GM12878 (cell line): ENCODE measurements around the gene CD163. TPM values are rescaled to one million over a fixed set of nuclear protein-coding genes. Genes with fewer than 3 reads are reported as not detected.

ENCODE experiments used
- ATAC-seq: fragments of 200-7000 bp; cut with Tn5 transposase; 3 replicates; pipeline ENCODE4 v1.9.1; 2020; ENCODE audit warnings: mild to moderate bottlenecking, moderate library complexity
- BruUV-seq: library from RNA; stranded (reverse); fragments of 400-500 nt; replicated peaks from 2 replicates; lab custom pipeline; 2021; lab: Mats Ljungman, UMichigan
- CTCF ChIA-PET: fragments of 300-600 bp; sonication (Branson Sonifier 250); formaldehyde crosslinking; extraction: SDS; loops from one replicate; lab custom pipeline; 2021; ENCODE audit warnings: inconsistent platforms; lab: Yijun Ruan, JAX
- POLR2A ChIA-PET: fragments of 350-600 bp; formaldehyde crosslinking; extraction: SDS; loops from one replicate; lab custom pipeline; 2021; ENCODE audit warnings: inconsistent platforms; lab: Charles Lee
- RAD21 ChIA-PET: fragments of 300-600 bp; sonication (Branson Sonifier 250); formaldehyde crosslinking; loops from one replicate; lab custom pipeline; 2023; ENCODE audit warnings: antibody characterized with exemption; ENCODE audit not compliant: unreplicated experiment; lab: Charles Lee
- SMC1A ChIA-PET: fragments of 300-600 bp; sonication (Branson Sonifier 250); formaldehyde crosslinking; loops from one replicate; lab custom pipeline; 2023; ENCODE audit not compliant: unreplicated experiment, uncharacterized antibody; lab: Charles Lee
- DNase-seq: peaks from one replicate; pipeline ENCODE4 v3.0.0-alpha.2; 2011; ENCODE audit warnings: low read depth, low spot score
- FAIRE-seq: peaks from 3 replicates; lab custom pipeline; 2011; peaks lifted over from hg19 to GRCh38; lab: Jason Lieb, UNC
- H2AFZ ChIP-seq: 2 replicates; pipeline ENCODE4 v1.6.0; 2011; ENCODE audit warnings: low read depth, low read length, control low read depth; ENCODE audit not compliant: control insufficient read depth
- H3K27ac ChIP-seq: 2 replicates; pipeline ENCODE4 v1.5.1; 2011; ENCODE audit warnings: control low read depth; ENCODE audit not compliant: control insufficient read depth, insufficient read depth
- H3K27me3 ChIP-seq, 2 experiments: replicated peaks in 1 of 2; 2 replicates each; pipeline versions ENCODE4 v1.6.0 to v1.6.1; 2011; ENCODE audit warnings: low read length in 1 of 2; ENCODE audit not compliant: control insufficient read depth in 2 of 2, insufficient read depth in 2 of 2
- H3K36me3 ChIP-seq, 2 experiments: 2 replicates each; pipeline ENCODE4 v1.5.1; 2011; ENCODE audit warnings: low read length in 1 of 2; ENCODE audit not compliant: control insufficient read depth in 2 of 2, insufficient read depth in 2 of 2
- H3K4me1 ChIP-seq: 2 replicates; pipeline ENCODE4 v1.6.1; 2011; ENCODE audit warnings: mild to moderate bottlenecking, low read length, moderate library complexity, mixed read lengths; ENCODE audit not compliant: control insufficient read depth, insufficient read depth
- H3K4me2 ChIP-seq: 2 replicates; pipeline ENCODE4 v1.6.0; 2011; ENCODE audit warnings: control low read depth; ENCODE audit not compliant: control insufficient read depth, insufficient read depth
- H3K4me3 ChIP-seq: fragments of 200-600 bp; sonication (generic); 2 replicates; pipeline ENCODE4 v1.5.1; 2016
- H3K79me2 ChIP-seq: 2 replicates; pipeline ENCODE4 v1.6.0; 2011; ENCODE audit warnings: low read length; ENCODE audit not compliant: control insufficient read depth, insufficient read depth
- H3K9ac ChIP-seq: 2 replicates; pipeline ENCODE4 v1.8.0; 2011; ENCODE audit warnings: low read length, control low read depth, mixed read lengths; ENCODE audit not compliant: control insufficient read depth, insufficient read depth
- H3K9me3 ChIP-seq: replicated peaks from 3 replicates; pipeline ENCODE4 v1.5.1; 2011; ENCODE audit warnings: mild to moderate bottlenecking, low read length; ENCODE audit not compliant: control insufficient read depth, insufficient read depth
- H4K20me1 ChIP-seq: 2 replicates; pipeline ENCODE4 v1.6.0; 2011; ENCODE audit not compliant: control insufficient read depth, insufficient read depth
- BRCA1 ChIP-seq: IDR thresholded peaks from 2 replicates; pipeline ENCODE4 v1.6.1; 2011; ENCODE audit warnings: low read depth, low read length, improper control_type of control experiment
- CTCF ChIP-seq, 3 experiments: IDR thresholded peaks in 2 of 3; conservative IDR thresholded peaks in 1 of 3; 2 replicates each; pipeline ENCODE4 v1.5.1; 2011; ENCODE audit warnings: low read depth in 3 of 3, low read length in 3 of 3, mild to moderate bottlenecking in 3 of 3, control low read depth in 2 of 3, moderate library complexity in 2 of 3, inconsistent platforms in 1 of 3, mixed read lengths in 1 of 3; ENCODE audit not compliant: control insufficient read depth in 2 of 3, insufficient read depth in 1 of 3; ENCODE audit errors: extremely low read depth in 1 of 3
- ETV6 ChIP-seq, 2 experiments: fragments of 450-650 bp in 1 of 2; IDR thresholded peaks in 1 of 2; conservative IDR thresholded peaks in 1 of 2; 2 replicates each; pipeline ENCODE4 v1.6.1; 2014; ENCODE audit warnings: antibody characterized with exemption in 1 of 2, borderline replicate concordance in 1 of 2, low read depth in 1 of 2, mild to moderate bottlenecking in 1 of 2, moderate library complexity in 1 of 2
- EZH2 ChIP-seq: IDR thresholded peaks from 2 replicates; pipeline ENCODE4 v1.6.1; 2012; ENCODE audit warnings: low read depth, mild to moderate bottlenecking, control low read depth, inconsistent platforms, low read length, borderline replicate concordance; ENCODE audit not compliant: control insufficient read depth
- KDM1A ChIP-seq: fragments of 200-600 bp; sonication (generic); IDR thresholded peaks from 2 replicates; pipeline ENCODE4 v1.6.1; 2016; ENCODE audit warnings: borderline replicate concordance
- MYB ChIP-seq: fragments of 150-350 bp; IDR thresholded peaks from 2 replicates; pipeline ENCODE4 v1.6.1; 2014; ENCODE audit warnings: mild to moderate bottlenecking, low read depth, low read length, borderline replicate concordance
- in situ Hi-C: fragments of 300-500 bp; cut with MboI; formaldehyde crosslinking; loops from 9 replicates; pipeline ENCODE4 v1.14.3; 2018; ENCODE audit warnings: mixed read lengths
- intact Hi-C: fragments of 100-400 bp; cut with micrococcal nuclease; formaldehyde crosslinking; loops from one replicate; pipeline ENCODE4 v1.14.2; 2022; ENCODE audit not compliant: unreplicated experiment
- polyA plus RNA-seq, 11 experiments: library from polyadenylated mRNA; depleted of rRNA in 4 of 11; unstranded in 6 of 11; stranded (reverse) in 5 of 11; fragments of >200 nt; fragmentation: Nextera tagmentation in 4 of 11; fragmentation: Illumina TruSeq in 1 of 11; extraction: Ambion mirVana in 4 of 11; extraction: Trizol in 1 of 11; gene quantifications; 1 replicate in 1 of 11; 2 replicates in 10 of 11; pipeline versions ENCODE4 v1.2.1 to v1.2.3, GENCODE V29; 2011 to 2016; ENCODE audit warnings: inconsistent platforms in 2 of 11, missing spikeins in 2 of 11, low read depth in 1 of 11
- total RNA-seq, 4 experiments: library from RNA; depleted of rRNA in 3 of 4; stranded (reverse); fragments of >200 nt in 3 of 4; fragmentation: Illumina TruSeq in 1 of 4; extraction: Trizol in 1 of 4; gene quantifications; 2 replicates each; pipeline versions ENCODE4 v1.2.1 to v1.2.3, GENCODE V29; 2013 to 2021
- TF ChIP-seq, protein P1 (sequence below): fragments of 450-650 bp; IDR thresholded peaks from 2 replicates; pipeline ENCODE4 v1.6.1; 2017; ENCODE audit warnings: antibody characterized with exemption, mild to moderate bottlenecking, moderate library complexity

The CD163 gene
- total and polyA plus RNA-seq, 10 of the 15 experiments (the other 5 are each of a cell fraction or from before 2014, with no cell fraction given) = 0.74 TPM; not detected in 9

GRCh38 chr12:7434670-7435069 is 68.9 kb downstream of the CD163 start:
- no peaks in the 10 kb centered on the region for H3K27me3 ChIP-seq
- H3K9ac ChIP-seq = no peak overlapping the region
- DNase-seq = no peak
- ATAC-seq = no peak
- no TSS peak for BruUV-seq
- TF ChIP-seq, protein P1, sequence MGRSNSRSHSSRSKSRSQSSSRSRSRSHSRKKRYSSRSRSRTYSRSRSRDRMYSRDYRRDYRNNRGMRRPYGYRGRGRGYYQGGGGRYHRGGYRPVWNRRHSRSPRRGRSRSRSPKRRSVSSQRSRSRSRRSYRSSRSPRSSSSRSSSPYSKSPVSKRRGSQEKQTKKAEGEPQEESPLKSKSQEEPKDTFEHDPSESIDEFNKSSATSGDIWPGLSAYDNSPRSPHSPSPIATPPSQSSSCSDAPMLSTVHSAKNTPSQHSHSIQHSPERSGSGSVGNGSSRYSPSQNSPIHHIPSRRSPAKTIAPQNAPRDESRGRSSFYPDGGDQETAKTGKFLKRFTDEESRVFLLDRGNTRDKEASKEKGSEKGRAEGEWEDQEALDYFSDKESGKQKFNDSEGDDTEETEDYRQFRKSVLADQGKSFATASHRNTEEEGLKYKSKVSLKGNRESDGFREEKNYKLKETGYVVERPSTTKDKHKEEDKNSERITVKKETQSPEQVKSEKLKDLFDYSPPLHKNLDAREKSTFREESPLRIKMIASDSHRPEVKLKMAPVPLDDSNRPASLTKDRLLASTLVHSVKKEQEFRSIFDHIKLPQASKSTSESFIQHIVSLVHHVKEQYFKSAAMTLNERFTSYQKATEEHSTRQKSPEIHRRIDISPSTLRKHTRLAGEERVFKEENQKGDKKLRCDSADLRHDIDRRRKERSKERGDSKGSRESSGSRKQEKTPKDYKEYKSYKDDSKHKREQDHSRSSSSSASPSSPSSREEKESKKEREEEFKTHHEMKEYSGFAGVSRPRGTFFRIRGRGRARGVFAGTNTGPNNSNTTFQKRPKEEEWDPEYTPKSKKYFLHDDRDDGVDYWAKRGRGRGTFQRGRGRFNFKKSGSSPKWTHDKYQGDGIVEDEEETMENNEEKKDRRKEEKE = no peak
- no peak for TF ChIP-seq CTCF (IDR thresholded peaks at IDR 0.05 in 2 of 3, conservative IDR thresholded peaks at IDR 0.05 in 1 of 3; ENCODE audit: control insufficient read depth in 2 of 3, extremely low read depth in 1 of 3, insufficient read depth in 1 of 3, low read depth in 3 of 3, low read length in 3 of 3)
- no peak for TF ChIP-seq KDM1A
- TF ChIP-seq EZH2 = no peak
- TF ChIP-seq ETV6 (conservative IDR thresholded peaks at IDR 0.05 in 1 of 2, IDR thresholded peaks at IDR 0.05 in 1 of 2; ENCODE audit: borderline replicate concordance in 1 of 2, low read depth in 1 of 2) = no peak
- no peak for TF ChIP-seq MYB
- TF ChIP-seq BRCA1 = no peak
- intact Hi-C loops (no loop called here), in situ Hi-C loops (no loop called here)
- RAD21 ChIA-PET = no interaction called here
- SMC1A ChIA-PET = interaction anchor here (0.5 kb wide), 1 partner anchor 328 kb away, joined by 6 read pairs; no protein-coding TSS in a partner anchor
- no peaks in the 10 kb centered on the region for H4K20me1 ChIP-seq
- H3K4me3 ChIP-seq = no peak overlapping the region
- no peaks in the 10 kb centered on the region for H3K4me1 ChIP-seq
- no peak overlapping the region for H3K4me2 ChIP-seq
- no peaks in the 10 kb centered on the region for H3K9me3 ChIP-seq
- no peak overlapping the region for H2AFZ ChIP-seq
- POLR2A ChIA-PET = no interaction called here
- FAIRE-seq = no peak
- no peaks in the 10 kb centered on the region for H3K79me2 ChIP-seq
- H3K27ac ChIP-seq = no peak overlapping the region
- CTCF ChIA-PET = interaction anchor here (1.5 kb wide), 1 partner anchor 26 kb away, joined by 3 read pairs; no protein-coding TSS in a partner anchor
- H3K36me3 ChIP-seq = no peaks in the 10 kb centered on the region
